ENCODE results near the gene EIF3D. TPM values are rescaled to one million over a fixed set of nuclear protein-coding genes. Genes with fewer than 3 reads are reported as not detected.
"Not testable (repeated sequence)": the region's sequence is repeated elsewhere in the genome, so short reads cannot be mapped to it uniquely, and the experiment has no call there.

EIF3D gene
- total and polyA plus RNA-seq, 2 of the 4 experiments (the other 2 are of a cell fraction) = 339 to 746 TPM

DNA sequence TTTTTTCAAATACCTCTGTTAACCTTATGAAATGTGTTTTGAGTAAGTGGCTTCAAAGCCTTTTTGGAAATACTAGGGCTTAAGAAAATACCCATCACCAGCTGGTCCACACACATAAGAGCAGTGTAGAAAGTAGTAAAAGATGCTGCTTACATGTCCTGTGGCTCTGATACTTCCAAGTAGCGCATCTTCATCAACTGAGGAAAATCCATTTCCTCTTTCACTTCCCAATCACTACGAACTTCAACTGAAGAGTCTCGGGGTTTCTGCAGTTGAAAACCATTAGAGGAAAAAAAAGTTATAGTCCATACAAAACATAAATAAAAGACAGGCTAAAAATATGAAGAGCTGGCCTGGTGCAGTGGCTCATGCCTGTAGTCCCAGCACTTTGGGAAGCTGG lies 8.5 kb downstream of the EIF3D start:
- Histone ChIP-seq H3K4ac (ENCODE audit: low read depth, low read length) (no peak overlapping the region), H3K14ac (replicated peaks; ENCODE audit: low read depth, low read length) (no peak overlapping the region), H3K56ac (ENCODE audit: extremely low read depth, insufficient read depth, low read length) (no peak overlapping the region), H4K91ac (ENCODE audit: insufficient read depth, low read depth, low read length) (no peak overlapping the region), H4K20me1 (ENCODE audit: insufficient read depth, low read length) (peaks cover 11% of the 10 kb centered on the region; the same call in 1 of the 2 replicates), H3K36me3 (ENCODE audit: control insufficient read depth, insufficient read depth, low read length) (peaks cover 85% of the 10 kb centered on the region), H2AFZ (replicated peaks; ENCODE audit: low read length, poor library complexity) (no peak overlapping the region), H3K27me3 (ENCODE audit: control insufficient read depth, insufficient read depth, low read length) (no peaks in the 10 kb centered on the region), H2BK15ac (ENCODE audit: low read depth, low read length) (no peak overlapping the region), H4K5ac (ENCODE audit: low read depth, low read length) (no peak overlapping the region), H3K23ac (ENCODE audit: low read depth, low read length) (no peak overlapping the region), H2BK5ac (ENCODE audit: low read depth, low read length, poor library complexity, severe bottlenecking) (no peak overlapping the region), H2BK120ac (ENCODE audit: low read depth, low read length) (no peak overlapping the region), H2AK5ac (ENCODE audit: low read depth, low read length) (no peak overlapping the region), H3K18ac (ENCODE audit: low read depth, low read length) (no peak overlapping the region), H2AK9ac (replicated peaks; ENCODE audit: low read depth, low read length, poor library complexity) (no peak overlapping the region), H3K4me2 (ENCODE audit: low read depth, low read length) (no peak overlapping the region), H3K4me1 (ENCODE audit: control insufficient read depth, insufficient read depth, low read length) (no peaks in the 10 kb centered on the region), H3K9me3 (ENCODE audit: control insufficient read depth, insufficient read depth, low read length) (no peaks in the 10 kb centered on the region), H3K9me1 (ENCODE audit: insufficient read depth, low read length) (no peaks in the 10 kb centered on the region; the same call in 1 of the 2 replicates), H4K8ac (ENCODE audit: low read depth in 2 of 2, low read length in 2 of 2) (no peak overlapping the region), H3K4me3 (ENCODE audit: insufficient read depth, low read depth, low read length) (no peak overlapping the region), H3K79me1 (ENCODE audit: low read depth in 1 of 2, low read length in 2 of 2) (peaks cover 29 to 40% of the 10 kb centered on the region in 2 experiments), H2BK20ac (ENCODE audit: low read depth, low read length) (no peak overlapping the region), H3K9ac (ENCODE audit: low read depth, low read length) (no peak overlapping the region), H3K27ac (ENCODE audit: insufficient read depth, low read length) (no peak overlapping the region)
- dilution Hi-C loops (cut with HindIII; ENCODE audit: low sequenced_read_pairs, unreplicated experiment) (no loop called here), in situ Hi-C loops (cut with MboI; ENCODE audit: low sequenced_read_pairs) (loop anchor here (25.0 kb wide), 1 partner anchor 1208 kb away; no protein-coding TSS in a partner anchor), intact Hi-C loops (cut with micrococcal nuclease) (no loop called here)
- POLR2A ChIA-PET (ENCODE audit: unreplicated experiment) = no interaction called here
- BruUV-seq (replicated peaks) = no TSS peak
- CTCF ChIA-PET = interaction anchor here (1.6 kb wide), 1 partner anchor 336 kb away, joined by 3 read pairs; no protein-coding TSS in a partner anchor
- ATAC-seq (ENCODE audit: low read depth) (no peak), DNase-seq (no peak)
- WGBS, 2 experiments (ENCODE audit: extremely low coverage in 2 of 2, insufficient read length in 1 of 2) = no CpG with 5 or more reads among the region's 3 CpGs
- TF ChIP-seq NFE2L2 (IDR thresholded peaks at IDR 0.05; ENCODE audit: low read depth, low read length) (no peak), CHD1 (IDR thresholded peaks at IDR 0.05; ENCODE audit: low read depth, low read length) (no peak), MAFK (IDR thresholded peaks at IDR 0.05; ENCODE audit: low read depth, low read length) (no peak)

DNA sequence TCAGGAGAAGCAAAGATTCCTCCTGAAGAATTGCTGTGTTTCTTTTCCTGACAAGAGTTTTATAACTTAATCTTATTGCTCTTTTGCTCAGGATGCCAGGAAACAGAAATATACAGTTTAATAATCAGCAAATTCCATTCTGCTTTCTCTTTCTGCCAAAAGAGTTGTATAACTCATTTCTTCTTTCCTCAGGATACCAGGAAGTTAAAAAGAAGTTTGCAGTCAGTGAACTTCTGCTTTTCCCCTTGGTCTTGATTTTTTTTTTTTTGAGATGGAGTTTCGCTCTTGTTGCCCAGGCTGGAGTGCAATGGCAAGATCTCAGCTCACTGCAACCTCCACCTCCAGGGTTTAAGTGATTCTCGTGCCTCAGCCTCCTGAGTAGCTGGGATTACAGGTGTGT lies 9.1 kb downstream of the EIF3D start:
- H2BK120ac ChIP-seq (ENCODE audit: low read depth, low read length); H2AFZ ChIP-seq (replicated peaks; ENCODE audit: low read length, poor library complexity); H4K91ac ChIP-seq (ENCODE audit: insufficient read depth, low read depth, low read length); ATAC-seq (ENCODE audit: low read depth); BruUV-seq (replicated peaks); H2BK15ac ChIP-seq (ENCODE audit: low read depth, low read length); H2AK9ac ChIP-seq (replicated peaks; ENCODE audit: low read depth, low read length, poor library complexity); H3K9me1 ChIP-seq (ENCODE audit: insufficient read depth, low read length); H3K18ac ChIP-seq (ENCODE audit: low read depth, low read length); H3K27ac ChIP-seq (ENCODE audit: insufficient read depth, low read length); dilution Hi-C loops (cut with HindIII; ENCODE audit: low sequenced_read_pairs, unreplicated experiment); H3K56ac ChIP-seq (ENCODE audit: extremely low read depth, insufficient read depth, low read length); H3K9me3 ChIP-seq (ENCODE audit: control insufficient read depth, insufficient read depth, low read length); H3K4me2 ChIP-seq (ENCODE audit: low read depth, low read length); H3K23ac ChIP-seq (ENCODE audit: low read depth, low read length); H3K27me3 ChIP-seq (ENCODE audit: control insufficient read depth, insufficient read depth, low read length); H3K14ac ChIP-seq (replicated peaks; ENCODE audit: low read depth, low read length); POLR2A ChIA-PET (ENCODE audit: unreplicated experiment); H4K5ac ChIP-seq (ENCODE audit: low read depth, low read length); H3K4me3 ChIP-seq (ENCODE audit: insufficient read depth, low read depth, low read length); H3K4me1 ChIP-seq (ENCODE audit: control insufficient read depth, insufficient read depth, low read length); H3K9ac ChIP-seq (ENCODE audit: low read depth, low read length); H4K8ac ChIP-seq (ENCODE audit: low read depth in 2 of 2, low read length in 2 of 2); H2BK5ac ChIP-seq (ENCODE audit: low read depth, low read length, poor library complexity, severe bottlenecking); H3K4ac ChIP-seq (ENCODE audit: low read depth, low read length); H2AK5ac ChIP-seq (ENCODE audit: low read depth, low read length); DNase-seq; H2BK20ac ChIP-seq (ENCODE audit: low read depth, low read length); intact Hi-C loops (cut with micrococcal nuclease): not testable (repeated sequence)
- Histone ChIP-seq H4K20me1 (ENCODE audit: insufficient read depth, low read length) (peaks cover 11% of the 10 kb centered on the region; the same call in 1 of the 2 replicates), H3K79me1 (ENCODE audit: low read depth in 1 of 2, low read length in 2 of 2) (peaks cover 28 to 38% of the 10 kb centered on the region in 2 experiments), H3K36me3 (ENCODE audit: control insufficient read depth, insufficient read depth, low read length) (peaks cover 84% of the 10 kb centered on the region)
- CTCF ChIA-PET = interaction anchor here (0.6 kb wide), 1 partner anchor 8 kb away, joined by 3 read pairs; no protein-coding TSS in a partner anchor
- no CpG with 5 or more reads among the region's 2 CpGs for WGBS, 2 experiments (ENCODE audit: extremely low coverage in 2 of 2, insufficient read length in 1 of 2)
- in situ Hi-C loops (cut with MboI; ENCODE audit: low sequenced_read_pairs) = loop anchor here (25.0 kb wide), 1 partner anchor 1208 kb away; no protein-coding TSS in a partner anchor

All from IMR-90 (cell line).